NCI-H446 (cell line): ENCODE data around the gene BTNL2.

Source experiments
- DNase-seq, 2 experiments: peaks; one replicate each; lab custom pipeline; 2025; lab: John Stamatoyannopoulos, UW

The BTNL2 gene

GRCh38 chr6:32413427-32414047 is 6.6 kb upstream of the BTNL2 start:
- peak; percentile 3 to 63 for DNase-seq

GRCh38 chr6:32411566-32412327 is 4.8 kb upstream of the BTNL2 start:
- DNase-seq, result no peak

- no peak for DNase-seq
Measured at GRCh38 chr6:32410906-32411305, 3.9 kb upstream of the BTNL2 start.

GRCh38 chr6:32406197-32406596 is 784 bp downstream of the BTNL2 start:
- no peak for DNase-seq

- no peak for DNase-seq
Measured at GRCh38 chr6:32405656-32406055, 1.3 kb downstream of the BTNL2 start.

GRCh38 chr6:32402812-32403211 is 4.2 kb downstream of the BTNL2 start:
- no peak for DNase-seq

GRCh38 chr6:32401284-32401963 is 5.6 kb downstream of the BTNL2 start:
- DNase-seq, result no peak

- no peak for DNase-seq
Measured at GRCh38 chr6:32397252-32397920, 9.6 kb downstream of the BTNL2 start.

- DNase-seq, result no peak
Measured at GRCh38 chr6:32396028-32396427, 11.0 kb downstream of the BTNL2 start.

- DNase-seq, result no peak
Measured at GRCh38 chr6:32393665-32394420, 13.1 kb downstream of the BTNL2 start.

- DNase-seq, result no peak
Measured at GRCh38 chr6:32391505-32391904, 15.5 kb downstream of the BTNL2 start.

GRCh38 chr6:32387589-32388340 is 19.2 kb downstream of the BTNL2 start:
- no peak for DNase-seq

GRCh38 chr6:32386040-32386439 is 20.9 kb downstream of the BTNL2 start:
- no peak for DNase-seq

- DNase-seq, result no peak
Measured at GRCh38 chr6:32382757-32383420, 24.1 kb downstream of the BTNL2 start.

- DNase-seq, result no peak
Measured at GRCh38 chr6:32379545-32379944, 27.4 kb downstream of the BTNL2 start.

GRCh38 chr6:32375739-32376529 is 31.0 kb downstream of the BTNL2 start:
- no peak for DNase-seq

- DNase-seq, result no peak
Measured at GRCh38 chr6:32371803-32372202, 35.2 kb downstream of the BTNL2 start, which contains the start of gene TSBP1. TSS of gene TSBP1 (minus strand) at chr6:32371903. CDS start at chr6:32371706, 197 bp downstream.

GRCh38 chr6:32371229-32371628 is 35.8 kb downstream of the BTNL2 start:
- no peak for DNase-seq

- DNase-seq, result no peak
Measured at GRCh38 chr6:32370505-32370904, 36.5 kb downstream of the BTNL2 start.

- DNase-seq, result no peak
Measured at GRCh38 chr6:32369660-32370059, 37.3 kb downstream of the BTNL2 start.
